K562 (cell line): ENCODE measurements around the gene MYBPHL.

Experiments used
- TF ChIP-seq, protein P1 (sequence below), 3 experiments: IDR thresholded peaks in 2 of 3; conservative IDR thresholded peaks in 1 of 3; 2 replicates each; pipeline ENCODE4 v1.5.1; 2011 to 2012; ENCODE audit warnings: low read length in 3 of 3, mild to moderate bottlenecking in 3 of 3, control low read depth in 2 of 3, improper control_type of control experiment in 1 of 3, inconsistent platforms in 1 of 3, low read depth in 1 of 3, mixed read lengths in 1 of 3, moderate library complexity in 1 of 3; ENCODE audit not compliant: insufficient read depth in 2 of 3
- TF ChIP-seq, protein P2 (sequence below): fragments of 450-650 bp; formaldehyde crosslinking; IDR thresholded peaks from 2 replicates; pipeline ENCODE4 v1.4.0; 2022; ENCODE audit warnings: missing genetic modification characterization

DNA sequence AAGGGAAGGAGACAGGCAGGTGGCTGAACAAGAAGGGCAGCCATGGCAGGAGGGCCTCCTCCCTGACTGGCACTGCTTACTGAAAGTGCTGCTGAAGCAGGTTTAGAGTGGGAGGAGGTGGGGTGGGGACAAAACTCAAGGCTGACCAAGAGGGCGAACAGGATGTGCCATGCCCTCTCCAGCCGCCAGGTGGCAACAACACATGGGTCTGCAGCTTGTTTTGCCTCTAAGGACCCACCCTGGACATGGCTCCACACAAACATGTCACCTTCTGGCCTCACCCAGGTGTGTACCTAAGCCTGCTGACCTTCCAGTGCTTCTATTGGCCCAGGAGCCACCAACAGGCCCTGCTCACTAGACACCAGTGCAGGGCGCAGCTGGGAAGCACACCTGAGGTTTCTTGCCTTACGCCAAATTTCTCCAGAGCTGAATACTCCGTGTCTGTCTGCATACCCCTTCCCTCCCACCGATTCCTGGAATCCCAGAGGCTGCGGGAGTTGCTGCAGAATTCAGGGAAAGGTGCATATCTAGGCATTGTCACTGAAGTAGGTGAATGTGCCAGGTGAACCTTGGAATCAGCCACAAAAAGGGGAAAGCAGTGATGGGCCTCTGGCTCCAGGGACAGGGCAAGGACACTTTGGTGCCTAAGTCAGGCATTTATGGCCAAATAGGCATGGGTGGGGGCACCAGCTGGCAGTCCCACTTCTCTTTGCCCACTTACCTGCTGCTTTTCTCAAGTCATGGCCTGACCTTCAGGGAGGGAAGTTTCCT lies 29.2 kb downstream of the MYBPHL start:
- TF ChIP-seq, protein P1, sequence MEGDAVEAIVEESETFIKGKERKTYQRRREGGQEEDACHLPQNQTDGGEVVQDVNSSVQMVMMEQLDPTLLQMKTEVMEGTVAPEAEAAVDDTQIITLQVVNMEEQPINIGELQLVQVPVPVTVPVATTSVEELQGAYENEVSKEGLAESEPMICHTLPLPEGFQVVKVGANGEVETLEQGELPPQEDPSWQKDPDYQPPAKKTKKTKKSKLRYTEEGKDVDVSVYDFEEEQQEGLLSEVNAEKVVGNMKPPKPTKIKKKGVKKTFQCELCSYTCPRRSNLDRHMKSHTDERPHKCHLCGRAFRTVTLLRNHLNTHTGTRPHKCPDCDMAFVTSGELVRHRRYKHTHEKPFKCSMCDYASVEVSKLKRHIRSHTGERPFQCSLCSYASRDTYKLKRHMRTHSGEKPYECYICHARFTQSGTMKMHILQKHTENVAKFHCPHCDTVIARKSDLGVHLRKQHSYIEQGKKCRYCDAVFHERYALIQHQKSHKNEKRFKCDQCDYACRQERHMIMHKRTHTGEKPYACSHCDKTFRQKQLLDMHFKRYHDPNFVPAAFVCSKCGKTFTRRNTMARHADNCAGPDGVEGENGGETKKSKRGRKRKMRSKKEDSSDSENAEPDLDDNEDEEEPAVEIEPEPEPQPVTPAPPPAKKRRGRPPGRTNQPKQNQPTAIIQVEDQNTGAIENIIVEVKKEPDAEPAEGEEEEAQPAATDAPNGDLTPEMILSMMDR (IDR thresholded peaks at IDR 0.05 in 2 of 3, conservative IDR thresholded peaks at IDR 0.05 in 1 of 3; ENCODE audit: insufficient read depth in 2 of 3, low read depth in 1 of 3, low read length in 3 of 3): peak; percentile 95 to 99 (median 97)
- TF ChIP-seq, protein P2, sequence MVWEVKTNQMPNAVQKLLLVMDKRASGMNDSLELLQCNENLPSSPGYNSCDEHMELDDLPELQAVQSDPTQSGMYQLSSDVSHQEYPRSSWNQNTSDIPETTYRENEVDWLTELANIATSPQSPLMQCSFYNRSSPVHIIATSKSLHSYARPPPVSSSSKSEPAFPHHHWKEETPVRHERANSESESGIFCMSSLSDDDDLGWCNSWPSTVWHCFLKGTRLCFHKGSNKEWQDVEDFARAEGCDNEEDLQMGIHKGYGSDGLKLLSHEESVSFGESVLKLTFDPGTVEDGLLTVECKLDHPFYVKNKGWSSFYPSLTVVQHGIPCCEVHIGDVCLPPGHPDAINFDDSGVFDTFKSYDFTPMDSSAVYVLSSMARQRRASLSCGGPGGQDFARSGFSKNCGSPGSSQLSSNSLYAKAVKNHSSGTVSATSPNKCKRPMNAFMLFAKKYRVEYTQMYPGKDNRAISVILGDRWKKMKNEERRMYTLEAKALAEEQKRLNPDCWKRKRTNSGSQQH: no peak
